PC-3 (cell line): ENCODE data around the gene SPATA33.

ENCODE experiments used
- EZH2 ChIP-seq: fragments of 300-600 bp; sonication (generic); IDR thresholded peaks from one replicate; pipeline ENCODE4 v1.6.1; 2017; ENCODE audit warnings: antibody characterized with exemption, mild to moderate bottlenecking, low read length; ENCODE audit not compliant: unreplicated experiment
- EZH2phosphoT487 ChIP-seq: fragments of 300-600 bp; sonication (generic); IDR thresholded peaks from 2 replicates; pipeline ENCODE4 v1.6.1; 2018; ENCODE audit warnings: mild to moderate bottlenecking, antibody characterized with exemption, low read length, borderline replicate concordance
- TF ChIP-seq, protein P1 (sequence below): fragments of 300-600 bp; sonication (generic); conservative IDR thresholded peaks from 2 replicates; pipeline ENCODE4 v1.5.1; 2017; ENCODE audit warnings: antibody characterized with exemption, low read depth, mild to moderate bottlenecking, low read length

DNA sequence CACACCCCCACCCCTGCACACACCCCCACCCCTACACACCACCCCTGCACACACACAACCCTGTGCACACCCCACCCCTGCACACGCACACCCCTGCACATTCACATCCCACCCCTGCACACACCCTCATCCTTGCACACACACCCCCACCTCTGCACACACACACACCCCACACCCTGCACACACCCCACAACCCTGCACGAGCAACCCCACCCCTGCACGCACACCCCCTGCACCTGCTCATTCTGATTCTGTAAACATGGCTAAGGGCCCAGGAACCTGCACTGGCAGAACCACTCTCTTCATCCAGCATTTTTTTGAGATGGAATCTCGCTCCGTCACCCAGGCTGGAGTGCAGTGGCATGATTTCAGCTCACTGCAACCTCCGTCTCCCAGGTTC is 18.3 kb upstream of the SPATA33 start:
- TF ChIP-seq EZH2 (no peak), EZH2phosphoT487 (no peak)
- TF ChIP-seq, protein P1, sequence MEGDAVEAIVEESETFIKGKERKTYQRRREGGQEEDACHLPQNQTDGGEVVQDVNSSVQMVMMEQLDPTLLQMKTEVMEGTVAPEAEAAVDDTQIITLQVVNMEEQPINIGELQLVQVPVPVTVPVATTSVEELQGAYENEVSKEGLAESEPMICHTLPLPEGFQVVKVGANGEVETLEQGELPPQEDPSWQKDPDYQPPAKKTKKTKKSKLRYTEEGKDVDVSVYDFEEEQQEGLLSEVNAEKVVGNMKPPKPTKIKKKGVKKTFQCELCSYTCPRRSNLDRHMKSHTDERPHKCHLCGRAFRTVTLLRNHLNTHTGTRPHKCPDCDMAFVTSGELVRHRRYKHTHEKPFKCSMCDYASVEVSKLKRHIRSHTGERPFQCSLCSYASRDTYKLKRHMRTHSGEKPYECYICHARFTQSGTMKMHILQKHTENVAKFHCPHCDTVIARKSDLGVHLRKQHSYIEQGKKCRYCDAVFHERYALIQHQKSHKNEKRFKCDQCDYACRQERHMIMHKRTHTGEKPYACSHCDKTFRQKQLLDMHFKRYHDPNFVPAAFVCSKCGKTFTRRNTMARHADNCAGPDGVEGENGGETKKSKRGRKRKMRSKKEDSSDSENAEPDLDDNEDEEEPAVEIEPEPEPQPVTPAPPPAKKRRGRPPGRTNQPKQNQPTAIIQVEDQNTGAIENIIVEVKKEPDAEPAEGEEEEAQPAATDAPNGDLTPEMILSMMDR: no peak
